ENCODE measurements around the gene VARS1.

Gene VARS1

DNA sequence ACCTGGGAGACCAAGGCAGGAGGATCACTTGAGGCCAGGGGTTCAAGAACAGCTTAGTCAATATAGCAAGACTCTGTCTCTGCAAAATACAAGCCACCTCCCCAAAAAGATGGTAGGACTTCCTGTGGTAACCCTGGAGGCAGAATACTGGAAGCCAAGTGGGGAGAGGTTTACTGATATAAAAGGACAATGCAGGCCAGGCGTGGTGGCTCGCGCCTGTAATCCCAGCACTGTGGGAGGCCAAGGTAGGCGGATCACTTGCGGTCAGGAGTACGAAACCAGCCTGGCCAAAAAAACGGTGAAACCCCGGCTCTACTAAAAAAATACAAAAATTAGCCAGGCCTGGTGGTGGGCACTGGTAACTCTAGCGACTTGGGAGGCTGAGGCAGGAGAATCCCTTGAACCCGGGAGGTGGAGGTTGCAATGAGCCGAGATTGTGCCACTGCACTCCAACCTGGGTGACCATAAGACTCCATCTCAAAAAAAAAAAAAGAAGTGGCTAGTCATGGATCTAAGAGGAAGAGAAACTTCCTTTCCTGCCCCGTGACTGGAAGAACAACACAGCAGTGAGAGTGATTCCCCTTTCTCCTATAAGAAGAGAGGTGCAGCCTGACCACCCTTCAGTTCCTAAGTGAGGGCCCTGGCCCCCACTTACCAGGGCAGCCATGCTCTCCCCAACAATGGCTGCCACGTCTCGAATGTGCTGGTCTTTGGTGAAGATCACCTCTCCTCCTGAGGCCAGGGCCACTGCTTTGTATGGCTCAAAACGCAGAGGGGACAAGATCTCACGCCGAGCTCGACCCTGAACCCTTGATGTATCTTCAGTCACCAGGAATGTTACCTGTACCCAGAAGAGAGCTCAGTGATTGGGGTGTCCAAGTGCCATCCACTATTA, 26.9 kb downstream of the VARS1 start:
- DNase-seq, result no peak

DNA sequence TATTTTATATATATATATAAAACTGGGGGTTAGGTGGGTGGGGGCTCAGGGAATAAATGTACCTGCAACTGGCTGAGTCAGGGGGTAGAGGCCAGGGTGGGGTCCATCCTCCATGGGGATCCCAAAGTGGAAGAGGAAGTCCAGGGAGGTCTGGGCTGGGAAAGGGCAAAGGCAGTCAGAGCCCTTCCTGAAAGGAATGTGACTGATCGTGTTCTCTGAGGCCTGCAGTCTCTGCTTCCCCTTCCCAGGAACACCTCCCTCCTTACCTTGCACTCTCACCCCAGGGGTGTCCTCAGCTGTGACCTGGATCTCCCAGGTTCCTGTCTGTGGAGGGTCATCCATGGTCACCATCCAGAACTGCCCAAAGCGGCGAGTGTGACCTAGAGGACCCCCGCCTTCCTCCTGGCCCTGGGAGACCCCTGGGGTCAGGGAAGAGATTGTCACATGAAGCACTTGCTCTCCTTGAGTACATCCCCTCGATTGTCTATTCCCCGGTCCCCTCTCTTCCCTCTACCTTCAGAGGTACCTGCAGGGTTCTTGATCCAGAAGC, 28.4 kb downstream of the VARS1 start:
- no peak for DNase-seq

DNA sequence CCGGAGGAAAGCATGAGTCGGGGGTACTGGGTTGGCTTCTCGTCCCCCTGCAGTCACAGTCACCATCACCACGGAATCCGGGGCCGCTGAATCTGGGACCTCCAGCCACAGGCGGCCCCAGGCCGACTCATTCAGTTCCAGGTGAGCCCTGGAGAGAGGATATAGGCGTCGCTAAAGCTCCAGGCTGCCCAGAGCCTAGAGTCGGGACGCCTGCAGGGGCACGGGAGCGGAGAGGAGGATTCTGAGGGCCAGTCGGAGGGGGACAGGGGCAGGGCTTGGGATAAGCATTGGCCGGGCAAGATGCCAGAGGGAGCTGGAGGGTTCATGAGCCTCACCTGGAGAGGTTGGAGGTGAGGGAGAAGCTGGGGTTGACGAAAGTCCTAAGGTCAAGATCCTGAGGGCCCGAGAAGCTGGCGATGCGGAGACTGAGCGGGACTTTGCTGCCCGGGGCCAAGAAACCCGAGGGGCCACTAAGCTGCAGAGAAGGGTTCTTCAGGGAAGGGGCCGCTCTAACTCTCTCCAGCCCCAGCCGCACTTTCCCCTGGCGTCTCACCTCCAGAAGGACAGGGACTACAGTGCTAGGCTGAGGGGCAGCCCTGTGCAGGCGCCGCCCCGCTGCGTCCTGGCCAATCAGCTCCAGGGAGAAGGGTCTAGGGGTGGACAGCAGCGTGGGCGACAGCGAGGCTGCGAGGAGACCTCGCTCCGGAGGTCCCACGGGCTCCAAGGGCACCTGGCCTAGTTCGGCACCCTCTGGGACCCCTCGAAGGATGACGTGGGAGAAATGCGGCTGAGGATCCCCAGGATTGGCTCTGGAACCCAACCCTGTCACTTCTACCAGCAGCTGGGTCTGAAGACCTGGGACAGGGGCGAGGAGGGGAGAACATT, 29.4 kb downstream of the VARS1 start:
- no peak for DNase-seq

DNA sequence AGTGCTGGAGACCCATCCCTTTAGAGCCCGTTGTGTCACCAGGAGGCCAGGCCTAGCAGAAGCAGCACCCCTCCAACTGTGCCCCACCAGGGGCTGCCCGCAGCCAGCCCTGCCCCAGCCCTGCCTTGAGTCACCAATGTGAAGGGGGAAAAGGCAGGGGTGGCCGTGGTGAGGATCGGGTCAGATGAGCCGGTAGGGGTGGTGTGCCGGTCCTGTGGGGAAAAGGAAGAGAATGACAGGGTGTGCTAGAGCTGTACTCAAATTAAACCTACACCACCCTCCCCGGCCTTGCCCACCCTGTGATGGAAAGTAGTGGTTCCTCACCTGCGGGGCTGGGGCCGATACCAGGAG, 30.0 kb downstream of the VARS1 start:
- no peak for DNase-seq

DNA sequence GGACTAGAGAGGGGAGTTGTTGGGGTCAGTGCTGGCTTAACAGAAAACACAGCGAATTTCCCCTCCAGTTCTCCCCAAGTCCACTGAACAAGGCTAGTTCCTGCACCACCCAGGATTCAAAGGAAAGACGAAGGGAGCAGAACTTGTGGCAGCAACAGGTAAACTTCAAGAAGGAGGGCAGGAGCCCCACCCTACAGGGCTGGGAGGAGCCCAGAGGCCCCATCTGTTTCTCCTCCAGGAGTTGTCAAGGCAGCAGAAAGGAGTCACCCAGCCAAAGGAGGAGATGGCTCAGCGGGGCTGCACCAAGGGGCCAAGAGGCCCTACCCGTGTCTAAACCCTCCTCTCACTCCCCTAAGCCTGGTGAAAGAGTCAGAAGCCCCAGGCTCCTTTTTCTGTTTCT, 31.4 kb downstream of the VARS1 start:
- DNase-seq, result no peak

DNA sequence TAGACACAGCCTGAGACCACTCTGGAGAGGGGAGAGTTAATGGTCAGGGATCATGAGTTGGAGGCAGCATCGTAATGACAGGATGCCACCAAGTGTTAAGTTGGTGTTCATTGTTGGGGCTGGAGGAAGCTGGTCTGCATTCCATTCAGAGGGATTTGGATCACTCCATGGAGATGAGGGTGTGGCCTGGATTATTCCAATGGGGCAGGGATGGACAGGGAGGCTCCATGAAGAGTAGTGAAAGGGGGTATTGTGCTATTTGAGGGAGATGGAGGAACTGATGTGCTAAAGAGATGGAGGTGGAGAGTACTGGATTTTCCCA, 32.0 kb downstream of the VARS1 start:
- no peak for DNase-seq

DNA sequence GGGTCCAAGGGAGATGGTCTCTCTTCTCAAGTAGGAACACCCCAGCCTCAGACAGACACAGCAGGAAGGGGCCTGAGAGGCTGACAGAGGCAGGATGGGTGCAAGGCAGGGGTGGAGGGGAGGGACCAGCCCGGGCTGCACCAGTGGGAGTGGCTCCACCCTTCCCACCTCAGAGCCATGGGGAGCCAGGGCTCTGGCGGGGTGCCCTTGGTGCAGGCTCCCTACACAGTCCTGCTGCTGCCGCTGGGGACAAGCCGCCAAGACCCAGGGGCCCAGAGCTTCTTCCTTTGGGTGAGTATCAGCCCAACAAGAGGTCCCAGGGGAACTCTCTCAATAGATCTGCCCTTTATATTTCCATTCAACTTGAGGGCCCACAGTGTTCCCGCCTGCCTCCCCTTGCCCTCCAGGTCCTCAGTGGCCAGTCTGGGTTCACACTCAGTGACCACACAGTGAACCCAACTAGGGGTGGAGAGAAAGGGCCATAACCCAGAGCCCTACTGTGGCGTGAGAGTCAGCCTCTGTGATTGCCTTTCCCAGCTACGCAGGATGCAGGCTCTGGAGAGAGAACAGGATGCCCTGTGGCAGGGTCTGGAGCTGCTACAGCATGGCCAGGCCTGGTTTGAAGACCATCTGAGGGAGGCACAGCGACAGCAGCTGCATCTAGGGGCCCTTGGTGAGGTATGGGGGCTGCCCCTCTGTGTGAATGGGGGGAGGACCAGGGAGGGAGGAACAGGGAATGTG, 32.5 kb downstream of the VARS1 start:
- no peak for DNase-seq

DNA sequence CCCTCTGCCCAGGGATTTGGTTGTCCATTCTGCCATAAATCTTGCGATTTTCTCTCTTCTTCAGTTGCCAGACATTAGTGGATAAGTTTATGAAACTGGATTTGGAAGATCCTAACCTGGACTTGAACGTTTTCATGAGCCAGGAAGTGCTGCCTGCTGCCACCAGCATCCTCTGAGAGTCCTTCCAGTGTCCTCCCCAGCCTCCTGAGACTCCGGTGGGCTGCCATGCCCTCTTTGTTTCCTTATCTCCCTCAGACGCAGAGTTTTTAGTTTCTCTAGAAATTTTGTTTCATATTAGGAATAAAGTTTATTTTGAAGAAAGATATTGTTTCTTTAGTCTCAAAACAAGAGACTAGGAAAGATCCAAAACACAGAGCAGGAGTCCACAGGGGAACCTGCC, 33.2 kb downstream of the VARS1 start, which contains the start of gene SAPCD1:
Gene SAPCD1 (plus strand): TSS at position 301 of the 400 bp plus-strand sequence. CDS start 399 bp downstream, outside the sequence.
- DNase-seq, result no peak

GRCh38 chr6:31761343-31761742, 34.2 kb downstream of the VARS1 start:
- DNase-seq, result no peak

DNA sequence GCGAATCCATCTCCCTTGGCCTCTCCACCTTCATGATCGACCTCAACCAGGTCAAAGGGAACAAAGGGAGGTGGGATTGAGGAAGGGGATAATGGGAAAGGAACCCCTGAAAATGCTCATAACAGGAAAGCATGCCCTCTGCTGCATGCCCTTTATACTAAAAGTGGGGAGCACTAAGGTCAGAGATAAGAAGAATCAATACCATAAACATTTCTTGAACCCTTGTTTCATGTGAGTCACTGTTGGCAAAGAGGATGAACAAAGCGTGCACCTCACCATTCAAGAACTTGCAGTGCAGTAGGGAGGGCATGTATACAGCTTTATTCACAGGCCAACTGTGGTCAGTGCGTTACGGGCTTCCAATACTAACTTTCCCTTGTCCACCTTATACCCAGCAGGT, 34.8 kb downstream of the VARS1 start:
- DNase-seq, result no peak

DNA sequence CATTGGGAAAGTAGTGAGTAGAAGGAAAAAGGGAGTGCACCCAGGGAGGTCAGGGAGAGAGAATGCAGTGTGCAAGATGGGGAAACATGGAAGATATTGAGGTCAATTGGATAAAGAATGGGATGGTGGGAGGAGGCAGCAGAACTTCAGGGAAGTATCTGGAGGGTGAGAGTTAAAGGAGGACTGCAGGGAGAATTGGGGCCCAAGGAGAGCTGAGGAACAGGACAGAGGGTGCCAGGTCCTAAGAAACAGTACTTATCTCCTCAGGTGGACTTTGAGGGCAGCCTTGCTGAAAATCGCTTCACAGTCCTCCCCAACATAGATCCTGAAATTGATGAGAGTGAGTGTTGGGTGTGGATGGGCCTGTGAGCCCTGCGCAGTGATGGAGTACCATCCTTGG, 37.3 kb downstream of the VARS1 start:
- DNase-seq, result no peak

GRCh38 chr6:31752739-31753319, 42.7 kb downstream of the VARS1 start:
- no peak for DNase-seq

GRCh38 chr6:31750411-31751022, 45.0 kb downstream of the VARS1 start:
- no peak for DNase-seq

- DNase-seq, result no peak
Measured at GRCh38 chr6:31749301-31750036, 46.1 kb downstream of the VARS1 start.
